ENCODE results near the gene STK4. TPM values are rescaled to one million over a fixed set of nuclear protein-coding genes. Genes with fewer than 3 reads are reported as not detected.

STK4 gene
- total and polyA plus RNA-seq, 2 of the 8 experiments (the other 6 are each of a cell fraction or from before 2014, with no cell fraction given), result 12.0 to 34.3 TPM

DNA sequence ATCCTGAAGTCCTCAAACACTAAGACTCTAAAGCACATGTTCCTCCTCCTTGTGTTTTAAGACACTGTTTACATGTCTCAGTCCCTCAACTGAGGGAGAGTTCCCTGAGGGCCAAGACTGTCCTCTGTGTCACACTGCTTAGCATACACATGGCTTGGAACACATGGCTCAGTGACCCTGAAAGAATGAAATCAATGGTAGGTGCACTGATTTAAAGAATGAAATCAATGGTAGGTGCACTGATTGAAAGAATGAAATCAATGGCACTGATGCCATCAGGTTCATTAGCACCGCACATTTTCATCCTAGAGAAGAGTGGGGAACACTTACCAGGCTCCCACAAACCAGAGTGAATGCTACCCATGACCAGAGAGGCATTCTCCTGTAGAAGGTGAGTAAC, 15.9 kb upstream of the STK4 start (continued):
- TF ChIP-seq NANOG (IDR thresholded peaks at IDR 0.05; ENCODE audit: insufficient read depth, low read depth, low read length, poor library complexity, severe bottlenecking), result no peak
- TF ChIP-seq TAF7 (optimal IDR thresholded peaks at IDR 0.05; ENCODE audit: borderline replicate concordance, low read depth, low read length), result no peak

Measured in H1 (cell line).